Stimulated activated CD4-positive, alpha-beta T cell treated with anti-CD3 and anti-CD28 coated beads, Interleukin-4, amount 100 ng/mL, for 48 hours (primary cell): ENCODE results near the gene MBP.

Experiments used
- DNase-seq, 2 donors: peaks; one replicate each; pipeline ENCODE4 v3.0.0-alpha.2; 2020; ENCODE audit warnings: low read depth in 2 of 2

MBP gene

GRCh38 chr18:77082316-77082955 lies 50.1 kb downstream of the MBP start:
- no peak for DNase-seq

DNA sequence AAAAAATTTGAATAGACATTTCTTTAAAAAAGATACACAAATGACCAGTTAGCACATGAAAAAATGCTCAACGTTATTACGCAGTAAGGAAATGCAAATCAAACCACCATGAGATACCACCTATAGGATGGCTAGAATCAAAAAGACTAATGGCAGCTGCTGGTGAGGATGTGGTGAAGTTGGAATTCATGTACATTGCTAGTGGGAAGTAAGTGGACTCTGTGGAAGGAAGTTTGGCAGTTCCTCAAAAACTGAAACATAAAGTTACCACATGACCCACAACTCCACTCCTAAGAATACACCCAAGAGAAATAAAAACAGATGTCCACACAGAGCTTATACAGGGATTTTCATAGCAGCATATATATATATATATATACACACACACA lies 51.2 kb downstream of the MBP start:
- no peak for DNase-seq

DNA sequence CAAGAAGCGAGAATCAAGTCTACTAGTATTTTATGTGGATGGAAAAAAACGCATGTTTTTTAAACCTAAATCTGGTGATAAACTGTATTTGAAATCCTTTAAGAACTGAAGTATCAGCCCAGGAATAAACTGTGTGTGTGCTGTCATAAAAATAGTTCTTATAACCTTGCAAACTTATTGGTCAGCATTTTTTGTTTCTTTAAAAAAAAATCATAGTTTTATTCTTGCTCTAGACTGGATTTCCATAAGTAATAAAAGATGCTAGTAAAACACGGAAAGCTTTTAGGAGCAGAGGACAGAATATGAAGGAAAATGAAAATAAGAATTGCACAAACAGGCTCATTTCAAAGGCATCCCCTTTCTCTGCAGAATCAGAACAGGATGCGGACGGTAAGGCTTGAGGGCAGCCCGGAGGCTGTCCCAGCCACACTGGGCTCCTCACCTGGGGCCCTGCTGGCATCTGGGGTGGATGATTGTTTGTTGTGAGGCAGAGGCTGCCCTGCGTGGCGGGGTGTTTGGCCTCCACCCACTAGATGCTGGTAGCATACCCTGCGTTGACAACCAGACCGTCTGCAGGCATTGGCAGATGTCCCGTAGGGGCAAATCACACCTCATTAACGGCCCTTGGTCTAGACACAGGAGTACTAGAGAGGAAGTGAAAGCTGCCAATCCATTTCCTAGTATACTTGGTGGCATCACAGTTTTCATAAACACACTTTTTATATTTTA lies 52.5 kb downstream of the MBP start:
- no peak for DNase-seq

- DNase-seq: no peak
These were observed 53.5 kb downstream of the MBP start for GRCh38 chr18:77079088-77079487.

DNA sequence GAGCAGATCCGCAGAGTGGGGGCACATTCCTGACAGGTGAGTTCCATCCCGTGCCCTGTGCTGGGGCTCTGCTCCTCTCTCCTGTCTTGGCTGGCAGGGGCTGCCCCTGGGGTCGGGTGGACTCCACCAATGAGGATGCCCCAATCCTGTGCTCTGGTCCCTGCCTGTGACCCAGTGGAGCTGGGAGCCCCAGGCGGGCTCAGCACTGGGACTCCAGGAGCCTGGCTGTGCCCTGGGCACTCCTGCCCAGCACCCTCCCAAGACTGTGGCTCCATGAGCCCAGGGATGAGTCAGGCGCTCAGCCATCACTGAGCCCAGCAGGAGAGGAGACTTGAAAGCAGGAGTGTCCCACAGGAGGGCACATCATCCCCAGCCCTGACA lies 53.9 kb downstream of the MBP start:
- DNase-seq: no peak

DNA sequence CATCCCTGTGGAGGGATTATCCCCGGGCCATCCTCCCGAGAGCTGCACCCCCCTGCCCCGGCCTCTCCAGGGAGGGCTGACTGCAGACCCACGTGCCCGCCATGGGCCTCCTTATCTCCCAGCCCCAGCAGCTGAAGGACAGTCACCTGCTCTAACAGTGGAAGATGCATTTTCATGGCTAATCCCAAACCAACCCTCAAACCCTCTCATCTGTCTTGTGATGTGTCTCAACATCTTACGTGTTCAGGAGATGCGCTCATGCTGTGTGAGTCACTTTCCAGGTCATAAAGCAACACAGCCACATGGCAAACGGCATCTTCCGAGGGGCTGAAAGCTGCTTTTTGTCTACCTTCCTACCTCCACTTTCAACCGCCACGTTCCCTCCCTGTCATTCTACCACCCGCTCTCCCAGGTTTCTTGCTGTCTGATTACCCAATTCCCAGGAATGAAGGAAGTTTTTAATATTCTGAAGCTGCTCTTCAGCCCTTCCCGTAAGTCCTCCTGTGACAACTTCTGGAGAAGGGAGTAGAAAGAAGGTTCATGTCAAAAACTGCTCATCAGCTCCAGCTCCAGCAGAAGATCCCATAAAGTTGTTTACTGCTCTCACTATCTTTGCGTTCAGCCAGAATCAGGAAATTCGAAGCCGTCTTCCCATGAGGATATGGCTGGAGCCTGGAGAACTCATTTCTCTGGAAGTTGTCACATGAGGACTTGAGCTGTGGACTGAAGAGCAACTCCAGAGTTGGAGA lies 54.5 kb downstream of the MBP start:
- no peak for DNase-seq

- DNase-seq: no peak
These were observed 55.2 kb downstream of the MBP start for GRCh38 chr18:77077401-77077800.

DNA sequence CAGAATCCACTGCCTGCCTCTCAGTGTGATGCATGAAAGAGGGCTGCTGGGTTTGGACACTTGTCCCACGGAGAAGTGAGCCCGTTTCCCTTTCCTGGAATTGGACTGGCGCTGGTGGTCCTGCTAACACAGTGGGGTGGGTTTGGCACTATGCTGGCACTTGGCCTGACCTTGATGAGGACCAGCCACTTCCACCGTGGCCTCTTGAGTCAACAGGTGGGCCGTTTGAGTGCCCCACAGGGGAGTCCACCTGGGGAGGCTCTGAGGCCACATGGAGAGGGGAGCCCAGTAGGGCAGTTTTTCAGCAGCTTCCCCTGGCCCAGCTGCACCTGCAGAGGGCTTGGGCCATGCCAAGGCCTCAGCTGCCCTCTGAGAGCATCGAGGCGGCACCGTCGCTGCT lies 56.5 kb downstream of the MBP start:
- DNase-seq: no peak

- DNase-seq: no peak
These were observed 58.2 kb downstream of the MBP start for GRCh38 chr18:77074431-77074830.

- DNase-seq: no peak
These were observed 59.1 kb downstream of the MBP start for GRCh38 chr18:77073336-77074093.

GRCh38 chr18:77072566-77072965 lies 60.0 kb downstream of the MBP start:
- no peak for DNase-seq

GRCh38 chr18:77071711-77072292 lies 60.8 kb downstream of the MBP start:
- no peak for DNase-seq

DNA sequence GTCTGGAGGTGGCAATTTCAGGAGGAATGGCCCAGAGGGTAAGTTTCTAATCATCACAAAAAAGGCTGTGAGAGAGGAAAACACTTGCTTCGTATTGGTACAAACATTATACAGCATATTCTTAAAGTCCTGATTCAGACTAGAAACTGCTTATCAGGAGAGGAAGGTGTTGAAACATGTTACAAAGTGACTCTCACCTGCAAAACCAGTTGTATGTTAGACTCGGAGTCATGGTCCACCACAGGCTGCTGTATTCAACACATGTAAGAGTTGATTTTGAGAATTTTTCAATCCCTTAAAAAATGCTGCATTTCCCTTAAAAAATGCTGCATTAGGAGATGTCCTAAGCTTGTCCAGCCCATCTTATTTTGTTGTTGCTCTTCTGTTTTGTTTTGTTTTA lies 61.5 kb downstream of the MBP start:
- DNase-seq: no peak

- DNase-seq: no peak
These were observed 62.0 kb downstream of the MBP start for GRCh38 chr18:77070627-77071026.

DNA sequence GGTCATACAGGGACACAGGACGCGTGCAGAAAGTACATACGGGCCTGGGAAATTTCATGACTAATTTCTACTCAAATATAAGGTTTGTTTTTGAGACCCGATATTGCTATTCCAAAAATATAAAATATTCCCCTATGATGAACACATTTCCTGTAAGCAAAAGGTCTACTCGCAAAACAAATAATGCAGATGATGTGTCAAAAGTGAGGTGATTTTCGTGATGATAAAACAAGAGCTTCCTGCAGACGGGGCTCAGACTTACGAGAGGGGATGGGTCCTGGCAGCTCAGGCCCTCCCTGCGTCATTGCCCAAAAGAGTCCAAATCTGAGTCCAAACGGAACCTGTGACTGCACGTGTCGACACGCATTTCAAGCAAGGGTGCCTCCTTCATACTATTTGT lies 62.7 kb downstream of the MBP start:
- DNase-seq: no peak

- no peak for DNase-seq
These were observed 63.1 kb downstream of the MBP start for GRCh38 chr18:77069482-77069881.

- no peak for DNase-seq
These were observed 64.0 kb downstream of the MBP start for GRCh38 chr18:77068321-77069312.

DNA sequence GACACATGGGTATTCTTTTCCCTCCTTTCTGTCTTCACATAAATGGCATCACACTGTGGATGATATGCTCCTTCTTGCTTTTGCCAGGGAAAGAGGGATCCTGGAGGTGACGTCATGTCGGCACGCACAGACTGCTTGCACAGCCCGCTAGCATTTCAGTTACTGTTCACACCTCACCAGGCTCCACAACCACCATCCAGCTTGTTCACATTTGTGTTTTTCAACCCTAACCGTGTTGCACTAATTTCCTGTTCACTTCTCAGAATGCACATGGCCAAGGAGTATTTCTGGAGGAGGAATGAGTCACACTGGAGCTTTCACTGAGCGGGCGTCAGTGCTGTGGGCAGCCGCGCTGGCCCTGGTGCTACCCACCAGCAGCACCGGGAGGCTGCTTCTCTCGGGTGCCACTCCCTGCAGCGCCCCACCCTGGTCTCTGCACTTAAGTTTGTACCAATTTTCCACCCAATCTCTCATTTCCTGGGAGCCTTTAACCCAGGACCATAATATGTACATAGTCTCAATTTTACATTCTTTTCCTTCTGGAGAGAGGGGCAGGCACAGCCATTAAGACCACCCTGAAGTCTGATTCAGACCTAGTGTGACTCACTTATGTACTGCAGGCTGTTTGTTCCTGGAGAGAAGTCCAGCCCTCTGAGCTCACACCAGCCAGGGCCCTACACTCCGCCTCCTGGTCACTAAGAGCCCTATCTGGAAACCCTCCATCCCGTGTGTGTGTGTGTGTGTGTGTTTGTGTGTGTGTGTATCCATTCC lies 65.1 kb downstream of the MBP start:
- peak; percentile 35 to 57 for DNase-seq

GRCh38 chr18:77066689-77067088 lies 65.9 kb downstream of the MBP start:
- DNase-seq: no peak

DNA sequence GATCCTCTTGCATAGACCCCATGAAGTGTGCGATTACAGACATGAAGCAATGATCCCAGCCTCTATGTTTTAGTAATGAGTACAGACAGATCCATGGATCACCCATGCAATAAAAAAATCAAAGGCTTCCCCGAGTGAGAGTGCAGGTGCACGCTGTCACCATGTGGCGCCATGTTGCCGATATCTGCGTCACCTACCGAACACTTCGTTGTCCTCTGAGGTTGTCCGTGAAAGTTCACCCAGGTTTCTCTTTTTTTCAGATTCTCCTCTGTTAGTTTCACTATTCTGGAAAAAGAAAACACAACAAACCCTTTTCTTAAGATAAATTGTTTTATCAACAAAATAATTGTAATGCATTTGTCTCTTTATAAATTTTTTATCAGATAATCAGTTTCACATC lies 66.5 kb downstream of the MBP start:
- DNase-seq: no peak
